ENCODE results near the gene DOCK2.

The DOCK2 gene

DNA sequence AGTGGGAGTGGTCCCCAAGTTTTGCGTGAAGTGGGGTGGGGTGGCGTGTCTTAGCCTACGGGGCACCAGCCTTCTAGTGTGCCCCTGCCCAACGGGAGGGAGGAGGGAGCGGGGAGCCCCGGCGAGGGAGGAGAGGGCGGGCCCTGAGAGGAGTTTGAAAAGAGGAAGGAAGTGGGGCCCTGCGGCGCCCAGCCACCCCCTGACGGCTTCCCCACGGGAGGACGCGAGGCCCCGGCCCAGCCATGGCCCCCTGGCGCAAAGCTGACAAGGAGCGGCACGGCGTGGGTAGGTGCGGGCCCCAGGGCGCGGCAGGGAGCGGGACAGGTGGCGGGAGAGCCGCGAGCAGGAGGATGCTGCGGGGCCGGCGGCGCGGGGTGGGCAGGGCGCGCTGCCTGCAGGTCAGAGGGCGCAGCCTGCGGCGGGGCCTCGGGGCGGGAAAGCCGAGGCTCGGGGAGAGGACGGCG, at the start of gene DOCK2:
DOCK2 (plus strand) TSS at position 191 of the 464 bp plus-strand sequence; CDS start at position 243, 52 bp downstream.
- peak; percentile 90 for DNase-seq (ENCODE audit: low spot score)
- TF ChIP-seq, protein P1, sequence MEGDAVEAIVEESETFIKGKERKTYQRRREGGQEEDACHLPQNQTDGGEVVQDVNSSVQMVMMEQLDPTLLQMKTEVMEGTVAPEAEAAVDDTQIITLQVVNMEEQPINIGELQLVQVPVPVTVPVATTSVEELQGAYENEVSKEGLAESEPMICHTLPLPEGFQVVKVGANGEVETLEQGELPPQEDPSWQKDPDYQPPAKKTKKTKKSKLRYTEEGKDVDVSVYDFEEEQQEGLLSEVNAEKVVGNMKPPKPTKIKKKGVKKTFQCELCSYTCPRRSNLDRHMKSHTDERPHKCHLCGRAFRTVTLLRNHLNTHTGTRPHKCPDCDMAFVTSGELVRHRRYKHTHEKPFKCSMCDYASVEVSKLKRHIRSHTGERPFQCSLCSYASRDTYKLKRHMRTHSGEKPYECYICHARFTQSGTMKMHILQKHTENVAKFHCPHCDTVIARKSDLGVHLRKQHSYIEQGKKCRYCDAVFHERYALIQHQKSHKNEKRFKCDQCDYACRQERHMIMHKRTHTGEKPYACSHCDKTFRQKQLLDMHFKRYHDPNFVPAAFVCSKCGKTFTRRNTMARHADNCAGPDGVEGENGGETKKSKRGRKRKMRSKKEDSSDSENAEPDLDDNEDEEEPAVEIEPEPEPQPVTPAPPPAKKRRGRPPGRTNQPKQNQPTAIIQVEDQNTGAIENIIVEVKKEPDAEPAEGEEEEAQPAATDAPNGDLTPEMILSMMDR (IDR thresholded peaks at IDR 0.05; ENCODE audit: extremely low read depth, missing control alignments) = no peak

DNA sequence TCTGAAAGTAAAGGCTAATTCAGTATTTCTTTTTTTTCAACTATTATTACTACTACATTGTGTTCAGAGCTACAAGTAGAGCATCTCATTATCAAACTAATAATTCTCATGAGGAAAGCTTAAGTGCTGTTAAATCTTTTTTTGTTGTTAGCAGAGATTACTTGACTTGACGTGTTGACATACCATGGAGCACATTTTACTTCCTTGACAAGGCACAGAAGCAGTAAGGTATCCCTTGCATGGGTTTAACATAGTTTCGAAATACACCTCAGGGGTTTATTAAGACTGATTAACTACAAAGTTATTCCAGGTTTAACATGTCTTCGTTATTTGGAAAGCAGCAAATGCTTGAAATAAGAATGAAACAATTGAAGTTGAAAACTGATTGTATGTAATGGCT, 46.5 kb upstream of the DOCK2 start:
- TF ChIP-seq, protein P1 (IDR thresholded peaks at IDR 0.05; ENCODE audit: extremely low read depth, missing control alignments) = no peak
- DNase-seq (ENCODE audit: low spot score) = no peak

DNA sequence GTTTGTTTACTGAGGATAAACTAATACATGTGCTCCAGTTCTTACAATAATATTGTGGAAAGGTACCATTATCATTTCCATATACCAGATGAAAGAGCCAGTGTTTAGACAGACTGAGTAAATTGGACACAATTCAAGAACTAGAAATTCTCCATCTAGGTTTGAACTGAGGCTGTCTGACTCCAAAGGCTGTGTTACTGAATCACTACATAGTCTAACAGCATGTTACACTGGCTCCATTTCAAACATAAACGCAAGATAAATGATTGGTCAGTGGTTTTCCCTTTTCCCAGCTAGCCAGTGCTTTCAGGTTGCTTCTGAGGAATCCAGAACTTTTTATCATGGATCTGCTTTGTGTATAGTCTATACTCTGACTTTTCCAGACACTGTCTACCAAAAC, 45.4 kb upstream of the DOCK2 start:
- no peak for DNase-seq (ENCODE audit: low spot score)
- TF ChIP-seq, protein P1 (IDR thresholded peaks at IDR 0.05; ENCODE audit: extremely low read depth, missing control alignments) = no peak

DNA sequence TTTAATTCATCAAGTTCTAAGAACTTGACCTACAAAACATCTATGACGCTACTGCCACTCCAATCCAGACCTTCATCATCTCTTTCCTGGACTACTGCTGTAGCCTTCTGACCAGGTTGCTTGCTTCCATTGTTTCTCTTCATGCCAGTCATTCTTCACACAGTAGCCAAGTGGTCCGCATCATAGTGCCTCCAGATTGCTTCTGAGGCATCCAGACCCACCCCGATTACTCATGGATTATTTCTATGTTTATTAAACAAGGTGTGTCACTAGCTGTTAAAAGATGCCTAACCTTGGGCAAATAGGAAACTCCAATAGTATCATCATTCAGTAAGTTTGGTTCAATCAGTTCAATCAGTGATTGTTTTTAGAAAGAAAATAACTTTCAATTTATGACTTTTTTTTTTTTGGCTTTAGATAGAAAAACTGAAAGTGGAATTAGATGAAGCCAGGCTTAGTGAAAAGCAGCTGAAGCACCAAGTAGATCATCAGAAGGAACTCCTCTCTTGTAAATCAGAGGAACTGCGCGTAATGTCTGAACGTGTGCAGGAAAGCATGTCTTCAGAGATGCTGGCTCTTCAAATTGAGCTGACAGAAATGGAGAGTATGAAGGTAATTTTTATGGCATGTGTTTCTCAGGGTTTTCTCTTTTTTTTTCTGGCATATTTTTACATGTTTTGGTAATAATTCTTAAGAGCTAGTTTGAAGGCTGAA, 44.0 kb upstream of the DOCK2 start:
- DNase-seq (ENCODE audit: low spot score) = no peak
- TF ChIP-seq, protein P1 (IDR thresholded peaks at IDR 0.05; ENCODE audit: extremely low read depth, missing control alignments) = no peak

DNA sequence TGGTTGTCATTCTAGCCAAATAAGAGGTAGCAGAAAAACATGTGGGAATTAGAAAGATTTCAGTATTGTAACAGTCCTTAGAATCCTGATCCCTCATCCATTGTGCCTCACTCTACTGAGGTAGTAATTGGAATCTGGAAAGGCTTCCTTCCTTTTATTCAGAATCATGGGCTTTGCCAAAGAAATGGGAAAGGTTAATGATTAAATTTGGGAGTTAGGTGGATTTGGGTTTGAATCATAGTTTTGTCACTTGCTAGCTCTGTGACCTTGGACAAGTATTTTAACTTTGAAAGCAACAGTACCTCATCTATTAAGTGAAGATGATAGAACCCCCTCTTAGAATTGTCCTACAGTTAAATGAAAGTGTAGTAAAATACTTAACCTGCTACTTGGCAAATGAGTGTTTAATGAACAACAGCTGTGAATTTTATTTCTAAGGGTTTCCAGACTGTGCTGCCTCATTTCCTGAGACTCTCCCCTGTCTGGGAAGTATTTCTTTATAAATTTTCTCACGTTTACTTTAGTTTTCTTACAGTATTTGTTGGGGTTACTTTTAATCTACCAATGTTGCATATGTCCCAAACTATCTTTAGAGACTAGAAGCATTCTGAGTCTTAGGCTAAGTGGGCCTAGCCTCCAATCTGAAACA, 41.8 kb upstream of the DOCK2 start:
- no peak for DNase-seq (ENCODE audit: low spot score)
- TF ChIP-seq, protein P1 (IDR thresholded peaks at IDR 0.05; ENCODE audit: extremely low read depth, missing control alignments) = no peak

DNA sequence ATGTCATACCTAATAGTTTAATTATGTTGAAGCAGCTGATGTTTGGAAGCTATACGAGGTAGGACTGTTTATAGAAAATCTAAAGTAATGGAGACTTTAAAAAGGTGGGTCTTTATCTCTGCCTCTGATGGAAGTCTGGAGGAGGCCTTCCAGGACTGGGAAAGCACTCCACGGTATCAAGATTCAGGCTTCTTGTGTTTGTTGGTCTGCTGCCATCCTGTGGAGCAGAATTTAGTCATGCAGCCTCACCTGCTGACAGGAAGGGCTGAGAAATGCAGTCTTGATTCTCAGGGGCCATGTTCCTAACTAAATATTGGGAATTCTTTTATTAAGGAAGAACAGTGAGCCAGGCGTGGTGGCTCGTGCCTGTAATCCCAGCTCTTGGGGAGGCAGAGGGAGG, 37.6 kb upstream of the DOCK2 start:
- no peak for DNase-seq (ENCODE audit: low spot score)
- TF ChIP-seq, protein P1 (IDR thresholded peaks at IDR 0.05; ENCODE audit: extremely low read depth, missing control alignments) = no peak

DNA sequence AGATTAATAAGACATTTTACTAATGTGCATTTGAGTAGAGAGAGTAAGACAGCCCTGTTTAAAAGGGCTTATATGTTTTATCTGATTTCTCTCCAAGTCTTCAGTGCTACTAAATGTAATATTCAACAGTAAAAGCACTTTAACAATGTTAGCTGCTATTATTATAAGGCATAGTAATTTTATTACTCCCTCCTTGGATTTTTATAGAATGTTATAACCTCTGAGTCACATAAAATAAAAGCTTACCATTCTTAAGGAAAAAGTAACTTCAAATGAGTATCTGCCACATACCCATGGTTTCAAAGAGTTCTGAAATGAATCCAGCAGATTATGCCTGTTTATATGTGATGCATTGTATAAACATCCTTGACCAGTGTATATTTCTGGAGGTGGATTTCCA, 34.5 kb upstream of the DOCK2 start:
- no peak for DNase-seq (ENCODE audit: low spot score)
- TF ChIP-seq, protein P1 (IDR thresholded peaks at IDR 0.05; ENCODE audit: extremely low read depth, missing control alignments) = no peak
